HG02610 (cell line): ENCODE measurements around the gene ZNF844.
"Not testable (repeated sequence)": the region's sequence is repeated elsewhere in the genome, so short reads cannot be mapped to it uniquely, and the experiment has no call there.

ENCODE experiments used
- ATAC-seq: cut with Tn5 transposase; IDR thresholded peaks from one replicate; pipeline ENCODE4 v1.9.1; 2021; ENCODE audit warnings: mild to moderate bottlenecking, moderate library complexity; ENCODE audit not compliant: unreplicated experiment

Gene ZNF844

DNA sequence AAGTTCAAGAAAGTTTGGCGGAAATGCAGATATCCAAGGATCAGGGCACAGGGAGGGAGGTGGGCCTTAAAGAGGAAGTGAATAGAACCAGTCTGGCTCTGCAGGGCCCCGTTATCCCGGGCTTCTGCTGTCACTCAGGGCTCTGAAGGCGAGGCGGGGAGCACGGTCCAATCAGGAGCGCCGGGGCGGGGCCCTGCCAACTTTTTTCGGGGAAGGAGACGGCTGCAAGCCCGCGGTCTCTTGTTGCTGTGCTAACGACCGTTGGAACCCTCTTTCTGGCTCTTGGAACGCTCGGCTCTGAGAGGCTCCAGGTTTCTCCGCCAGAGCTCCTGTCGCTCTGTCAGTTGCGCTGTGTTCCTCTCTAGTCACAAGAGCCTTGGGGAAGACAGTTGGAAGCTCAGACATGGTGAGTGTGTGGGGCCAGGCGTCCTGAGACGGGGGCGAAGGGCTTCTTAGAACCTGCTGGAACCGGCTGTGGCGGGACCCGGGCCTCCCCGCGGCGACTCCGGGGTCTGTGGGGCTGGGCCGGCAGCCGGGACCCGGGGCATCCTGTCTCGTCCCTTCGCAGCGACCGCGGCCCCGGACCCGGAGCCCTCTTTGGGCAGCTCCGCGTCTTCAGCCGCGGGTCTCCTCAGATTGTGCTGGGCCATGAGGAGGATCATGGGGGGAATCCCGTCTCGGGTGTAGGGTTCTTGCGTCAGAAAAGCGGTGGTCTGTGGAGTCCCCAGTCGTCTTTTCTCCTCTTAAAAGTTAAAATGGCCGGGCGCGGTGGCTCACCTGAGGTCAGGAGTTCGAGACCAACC, 27.7 kb downstream of the ZNF844 start:
- peak; percentile 75 for ATAC-seq

DNA sequence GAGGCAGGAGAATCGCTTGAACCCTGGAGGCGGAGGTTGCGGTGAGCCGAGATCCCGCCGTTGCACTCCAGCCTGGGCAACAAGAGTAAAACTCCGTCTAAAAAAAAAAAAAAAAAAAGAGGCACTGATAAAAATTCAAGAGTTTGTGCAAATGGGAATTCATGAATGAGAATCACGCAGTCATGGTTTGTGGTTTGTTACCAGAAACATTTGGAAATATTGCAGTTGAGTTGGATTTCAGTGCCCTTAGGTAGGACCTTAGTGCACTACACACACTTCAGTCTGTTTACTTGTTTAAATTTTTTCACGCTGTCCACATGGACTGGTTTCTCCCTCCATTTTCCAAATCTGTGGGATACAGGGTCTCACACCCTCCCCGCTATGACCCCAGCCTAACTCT, 28.4 kb downstream of the ZNF844 start:
- ATAC-seq, result no peak

DNA sequence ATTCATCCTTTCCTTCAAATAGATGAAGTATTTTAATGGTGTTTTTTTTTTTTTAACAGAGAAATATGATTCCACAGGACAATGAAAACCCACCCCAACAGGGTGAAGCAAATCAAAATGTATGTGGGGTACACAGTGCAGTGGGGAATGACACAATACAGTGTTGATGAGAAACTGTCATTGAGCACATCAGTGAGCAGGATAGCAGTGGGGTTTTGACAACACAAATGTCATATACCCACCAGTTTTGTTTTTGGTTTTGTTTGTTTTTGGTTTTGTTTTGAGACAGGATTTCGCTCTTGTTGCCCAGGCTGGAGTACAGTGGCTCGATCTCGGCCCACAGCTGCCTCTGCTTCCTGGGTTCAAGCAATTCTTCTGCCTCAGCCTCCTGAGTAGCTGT, 29.2 kb downstream of the ZNF844 start:
- no peak for ATAC-seq

DNA sequence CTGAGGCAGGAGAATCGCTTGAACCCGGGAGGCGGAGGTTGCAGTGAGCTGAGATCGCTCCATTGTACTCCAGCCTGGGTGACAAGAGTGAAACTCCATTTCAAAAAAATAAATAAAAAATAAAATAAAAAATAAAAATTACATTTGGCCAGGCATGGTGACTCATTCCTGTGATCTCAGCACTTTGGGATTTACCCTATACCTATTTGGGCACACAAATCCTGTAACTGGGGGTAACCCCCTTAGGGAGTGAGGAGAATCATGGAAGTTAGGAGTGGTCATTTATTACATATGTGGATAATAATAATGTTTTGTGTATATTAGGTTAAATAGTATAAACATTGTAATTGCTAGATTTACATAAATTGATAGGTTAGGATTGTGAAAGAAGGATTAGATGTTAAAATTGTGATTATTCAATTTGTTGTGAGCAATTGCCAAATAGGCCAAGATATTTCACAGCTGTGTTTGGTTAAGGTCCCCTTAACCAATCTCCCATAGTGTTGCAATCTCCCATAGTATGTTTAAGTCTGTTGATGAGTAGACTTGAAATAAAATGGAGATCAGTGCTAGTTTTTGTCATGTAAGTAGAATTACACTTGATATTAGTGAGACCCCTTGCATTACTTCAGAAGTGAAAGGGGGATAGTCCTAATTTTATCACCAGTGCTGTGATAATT, 30.7 kb downstream of the ZNF844 start:
- ATAC-seq, result no peak

DNA sequence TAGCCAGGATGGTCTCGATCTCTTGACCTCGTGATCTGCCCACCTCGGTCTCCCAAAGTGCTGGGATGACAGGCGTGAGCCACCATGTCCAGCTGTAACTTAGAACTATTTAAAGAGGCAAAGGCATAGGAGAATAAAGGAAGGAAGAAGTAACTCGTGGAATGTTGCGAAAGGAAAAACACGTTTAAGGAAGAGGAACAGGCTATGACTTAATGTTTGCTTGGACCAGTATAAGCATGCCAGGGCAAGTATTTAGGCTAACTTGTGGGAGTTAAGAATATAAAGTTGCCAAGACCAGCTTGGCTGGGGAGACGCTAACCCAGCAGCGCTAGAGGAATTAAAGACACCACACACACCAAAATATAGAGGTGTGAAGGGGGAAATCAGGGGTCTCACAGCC, 33.5 kb downstream of the ZNF844 start:
- ATAC-seq, result no peak

DNA sequence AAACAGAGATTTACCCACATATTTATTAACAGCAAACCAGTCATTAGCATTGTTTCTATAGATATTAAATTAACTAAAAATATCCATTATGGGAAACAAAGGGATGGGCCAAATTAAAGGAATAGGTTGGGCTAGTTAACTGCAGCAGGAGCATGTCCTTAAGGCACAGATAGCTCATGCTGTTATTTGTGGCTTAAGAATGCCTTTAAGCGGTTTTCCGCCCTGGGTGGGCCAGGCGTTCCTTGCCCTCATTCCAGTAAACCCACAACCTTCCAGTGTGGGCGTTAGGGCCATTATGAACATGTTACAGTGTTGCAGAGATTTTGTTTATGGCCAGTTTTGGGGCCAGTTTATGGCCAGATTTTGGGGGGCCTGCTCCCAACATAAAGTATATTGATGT, 39.4 kb downstream of the ZNF844 start:
- not testable (repeated sequence) for ATAC-seq

DNA sequence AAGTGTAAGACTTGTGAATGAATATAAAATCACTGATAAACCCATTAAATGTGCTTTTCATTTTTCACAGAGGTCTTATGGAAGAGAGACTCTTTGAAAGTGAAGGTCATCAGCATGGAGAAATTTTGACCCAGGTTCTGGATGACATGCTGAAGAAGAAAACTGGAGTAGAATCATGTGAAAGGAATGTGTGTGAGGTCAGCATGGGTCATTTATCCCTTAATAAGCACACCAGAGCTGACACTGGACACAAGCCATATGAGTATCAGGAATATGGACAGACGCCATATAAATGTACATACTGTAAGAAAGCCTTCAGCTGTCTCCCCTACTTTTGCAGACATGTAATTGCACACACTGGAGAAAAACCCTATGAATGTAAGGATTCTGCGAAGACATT, 46.6 kb downstream of the ZNF844 start:
- ATAC-seq, result no peak

DNA sequence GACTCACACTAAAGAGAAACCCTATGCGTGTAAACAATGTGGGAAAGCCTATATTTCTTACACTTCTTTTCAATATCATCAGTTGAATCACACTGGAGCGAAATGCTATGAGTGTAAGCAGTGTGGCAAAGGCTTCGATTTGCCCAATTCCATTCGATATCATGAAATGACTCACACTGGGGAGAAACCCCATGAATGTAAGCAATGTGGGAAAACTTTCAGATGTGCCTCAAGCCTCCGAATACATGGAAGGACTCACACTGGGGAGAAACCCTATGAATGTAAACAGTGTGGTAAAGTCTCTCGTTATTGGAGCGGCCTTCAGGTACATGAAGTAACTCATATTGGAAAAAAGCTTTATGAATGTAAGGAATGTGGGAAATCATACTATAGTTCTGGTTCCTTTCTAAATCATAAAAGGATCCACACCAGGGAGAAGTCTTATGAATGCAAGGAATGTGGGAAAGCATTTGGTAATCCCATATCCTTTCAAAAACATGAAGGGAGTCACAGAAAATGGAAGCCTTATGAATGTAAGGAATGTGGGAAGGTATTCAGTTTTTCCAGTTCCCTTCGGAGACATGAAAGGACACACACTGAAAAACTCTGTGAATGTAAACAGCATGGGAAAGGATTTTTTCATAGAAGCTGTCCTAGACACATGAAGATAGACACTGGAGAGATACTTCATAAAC, 47.6 kb downstream of the ZNF844 start:
- no peak for ATAC-seq

DNA sequence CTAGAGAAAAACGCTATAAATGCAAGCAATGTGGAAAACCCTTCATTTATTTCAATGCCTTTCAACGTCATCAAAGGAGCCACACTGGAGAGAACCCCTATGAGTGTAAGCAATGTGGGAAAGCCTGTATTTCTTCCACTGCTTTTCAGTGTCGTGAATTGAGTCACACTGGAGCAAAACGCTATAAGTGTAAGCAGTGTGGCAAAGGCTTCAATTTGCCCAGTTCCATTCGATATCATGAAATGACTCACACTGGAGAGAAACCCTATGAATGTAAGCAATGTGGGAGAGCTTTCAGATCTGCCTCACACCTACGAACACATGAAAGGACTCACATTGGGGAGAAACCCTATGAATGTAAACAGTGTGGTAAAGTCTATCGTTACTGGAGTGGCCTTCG, 48.2 kb downstream of the ZNF844 start:
- ATAC-seq, result no peak

DNA sequence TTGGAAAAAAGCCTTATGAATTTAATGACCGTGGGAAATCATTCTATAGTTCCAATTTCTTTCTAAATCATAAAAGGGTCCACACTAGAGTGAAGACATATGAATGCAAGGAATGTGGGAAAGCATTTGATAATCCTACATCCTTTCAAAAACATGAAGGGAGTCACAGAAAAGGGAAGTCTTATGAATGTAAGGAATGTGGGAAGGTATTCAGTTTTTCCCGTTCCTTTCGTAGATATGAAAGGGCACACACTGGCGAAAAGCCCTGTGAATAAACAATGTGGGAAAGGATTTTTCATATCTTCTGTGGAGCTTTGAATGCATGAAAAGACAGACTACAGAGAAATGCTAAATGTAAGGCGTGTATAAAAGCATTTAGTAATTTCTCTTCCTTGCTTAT, 48.6 kb downstream of the ZNF844 start:
- ATAC-seq, result no peak

DNA sequence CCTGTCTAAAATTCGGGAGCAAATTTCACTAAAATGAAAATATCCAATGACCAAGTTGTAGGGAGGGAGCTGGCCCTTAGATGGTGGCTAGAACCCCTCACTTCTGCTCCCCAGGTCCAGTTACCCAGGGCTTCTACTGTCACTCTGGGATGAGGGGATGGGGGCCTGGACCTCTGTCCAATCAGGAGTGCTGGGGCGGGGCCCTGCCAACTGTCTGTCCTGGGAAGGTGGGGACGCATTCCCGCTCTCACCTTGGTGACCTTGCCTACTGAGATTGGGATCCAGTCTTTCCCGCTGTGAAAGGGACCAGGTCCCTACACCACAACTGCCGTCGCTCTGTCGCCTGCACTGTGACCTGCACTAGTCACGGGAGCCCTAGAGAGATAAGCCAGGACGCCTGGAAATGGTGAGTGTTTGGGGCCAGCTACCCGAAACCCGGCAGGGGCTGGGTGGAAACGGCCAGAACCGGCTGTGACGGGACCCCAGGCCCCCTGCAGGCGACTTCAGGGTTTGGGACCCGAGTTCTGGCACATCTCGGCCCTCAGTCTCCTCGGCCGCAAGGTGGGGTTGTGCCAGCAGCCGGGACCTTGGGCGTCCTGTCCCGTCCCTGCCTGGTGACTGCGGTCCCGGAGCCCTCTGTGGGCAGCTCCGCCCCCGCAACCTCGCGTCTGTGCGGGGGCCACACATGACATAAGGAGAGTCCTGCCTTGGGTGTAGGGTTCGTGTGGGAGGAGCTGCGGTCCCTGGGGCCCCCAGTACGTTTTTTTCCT, 52.9 kb downstream of the ZNF844 start:
- ATAC-seq, result no peak

DNA sequence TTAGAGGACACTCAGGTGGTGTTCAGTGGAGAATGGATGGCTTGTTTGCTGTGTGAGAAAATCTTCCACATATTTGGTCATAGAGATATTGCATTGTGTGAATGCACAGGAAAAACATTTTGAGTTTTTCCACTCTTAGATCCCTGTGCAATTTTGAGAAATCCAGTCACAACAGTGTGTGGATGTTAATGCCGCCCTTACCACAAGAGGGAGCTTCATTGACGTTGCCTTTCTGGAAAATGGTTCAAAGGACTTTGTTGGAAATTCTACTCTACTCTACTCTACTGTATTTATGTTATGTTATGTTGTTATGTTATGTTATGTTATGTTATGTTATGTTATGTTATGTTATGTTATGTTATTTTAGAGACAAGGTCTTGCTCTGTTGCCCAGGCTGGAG, 62.2 kb downstream of the ZNF844 start:
- no peak for ATAC-seq
